HEK293 (cell line): ENCODE data around the gene WNT1.
A peak's percentile ranks its signal among the peaks of the same experiment; 100 is the strongest.

Source experiments
- CTCF ChIA-PET: fragments of 350-600 bp; formaldehyde crosslinking; extraction: SDS; loops from one replicate; lab custom pipeline; 2021; ENCODE audit warnings: antibody characterized with exemption; lab: Yijun Ruan, JAX
- POLR2A ChIA-PET: fragments of 300-600 bp; formaldehyde crosslinking; extraction: SDS; loops from one replicate; lab custom pipeline; 2020; ENCODE audit warnings: antibody characterized with exemption, inconsistent platforms; lab: Yijun Ruan, JAX
- H3K27ac ChIP-seq: fragments of 200-500 bp; sonication (Bioruptor generic); 2 replicates; pipeline ENCODE4 v1.5.1; 2014; ENCODE audit warnings: low read depth, low read length, control low read depth, inconsistent platforms; ENCODE audit errors: extremely low read depth
- H3K36me3 ChIP-seq, 2 experiments: fragments of 200-500 bp in 1 of 2; sonication (Bioruptor generic) in 1 of 2; 1 replicate in 1 of 2; 2 replicates in 1 of 2; pipeline ENCODE4 v1.5.1; 2014 to 2017; ENCODE audit warnings: inconsistent platforms in 2 of 2, low read length in 2 of 2; ENCODE audit not compliant: control insufficient read depth in 2 of 2, insufficient read depth in 1 of 2
- H3K4me1 ChIP-seq: fragments of 200-500 bp; sonication (Bioruptor generic); 2 replicates; pipeline ENCODE4 v1.5.1; 2014; ENCODE audit warnings: mild to moderate bottlenecking, low read length, inconsistent platforms; ENCODE audit not compliant: control insufficient read depth, insufficient read depth
- H3K4me3 ChIP-seq: 2 replicates; pipeline ENCODE4 v1.5.1; 2011; ENCODE audit warnings: low read depth, mild to moderate bottlenecking, control low read depth, low read length, moderate library complexity
- H3K9me3 ChIP-seq: fragments of 200-500 bp; sonication (Bioruptor generic); 2 replicates; pipeline ENCODE4 v1.5.1; 2014; ENCODE audit warnings: low read depth, low read length, inconsistent platforms; ENCODE audit not compliant: control insufficient read depth, insufficient read depth
- GFI1B ChIP-seq: fragments of 450-650 bp; formaldehyde crosslinking; IDR thresholded peaks from 2 replicates; pipeline ENCODE4 v1.5.1; 2016; ENCODE audit warnings: missing biosample characterization, missing genetic modification characterization
- GLIS2 ChIP-seq: fragments of 450-650 bp; formaldehyde crosslinking; IDR thresholded peaks from 2 replicates; pipeline ENCODE4 v1.5.1; 2016; ENCODE audit warnings: missing biosample characterization, missing genetic modification characterization
- KLF10 ChIP-seq: fragments of 450-650 bp; IDR thresholded peaks from 2 replicates; pipeline ENCODE4 v1.5.1; 2018; ENCODE audit warnings: missing biosample characterization, mild to moderate bottlenecking, missing genetic modification characterization
- KLF16 ChIP-seq: fragments of 450-650 bp; formaldehyde crosslinking; IDR thresholded peaks from 2 replicates; pipeline ENCODE4 v1.5.1; 2017; ENCODE audit warnings: missing biosample characterization, missing genetic modification characterization
- SP3 ChIP-seq: fragments of 450-650 bp; formaldehyde crosslinking; IDR thresholded peaks from 2 replicates; pipeline ENCODE4 v1.5.1; 2016; ENCODE audit warnings: missing biosample characterization, missing genetic modification characterization
- YY2 ChIP-seq: fragments of 450-650 bp; formaldehyde crosslinking; IDR thresholded peaks from 2 replicates; pipeline ENCODE4 v1.5.1; 2016; ENCODE audit warnings: missing biosample characterization, missing genetic modification characterization
- ZBTB20 ChIP-seq: fragments of 450-650 bp; formaldehyde crosslinking; IDR thresholded peaks from 2 replicates; pipeline ENCODE4 v1.5.1; 2016; ENCODE audit warnings: missing biosample characterization, missing genetic modification characterization
- ZBTB21 ChIP-seq: fragments of 450-650 bp; formaldehyde crosslinking; IDR thresholded peaks from 2 replicates; pipeline ENCODE4 v1.5.1; 2017; ENCODE audit warnings: missing biosample characterization, missing genetic modification characterization
- ZIC2 ChIP-seq: fragments of 450-650 bp; formaldehyde crosslinking; IDR thresholded peaks from 2 replicates; pipeline ENCODE4 v1.5.1; 2016; ENCODE audit warnings: missing biosample characterization, missing genetic modification characterization
- ZNF133 ChIP-seq: fragments of 450-650 bp; formaldehyde crosslinking; IDR thresholded peaks from 2 replicates; pipeline ENCODE4 v1.5.1; 2016; ENCODE audit warnings: missing biosample characterization, missing genetic modification characterization
- ZNF138 ChIP-seq: fragments of 450-650 bp; formaldehyde crosslinking; IDR thresholded peaks from 2 replicates; pipeline ENCODE4 v1.5.1; 2016; ENCODE audit warnings: missing biosample characterization, missing genetic modification characterization, borderline replicate concordance
- ZNF146 ChIP-seq: fragments of 450-650 bp; formaldehyde crosslinking; IDR thresholded peaks from 2 replicates; pipeline ENCODE4 v1.5.1; 2016; ENCODE audit warnings: missing biosample characterization, missing genetic modification characterization
- ZNF423 ChIP-seq: fragments of 450-650 bp; formaldehyde crosslinking; IDR thresholded peaks from 2 replicates; pipeline ENCODE4 v1.5.1; 2016; ENCODE audit warnings: missing biosample characterization, missing genetic modification characterization
- ZNF473 ChIP-seq: fragments of 450-650 bp; formaldehyde crosslinking; IDR thresholded peaks from 2 replicates; pipeline ENCODE4 v1.5.1; 2017; ENCODE audit warnings: missing biosample characterization, missing genetic modification characterization
- ZNF510 ChIP-seq: fragments of 450-650 bp; formaldehyde crosslinking; IDR thresholded peaks from 2 replicates; pipeline ENCODE4 v1.5.1; 2018; ENCODE audit warnings: mild to moderate bottlenecking, missing genetic modification characterization, missing biosample characterization; ENCODE audit not compliant: insufficient replicate concordance
- ZNF558 ChIP-seq: fragments of 450-650 bp; formaldehyde crosslinking; IDR thresholded peaks from 2 replicates; pipeline ENCODE4 v1.5.1; 2016; ENCODE audit warnings: missing biosample characterization, missing genetic modification characterization
- ZNF610 ChIP-seq: fragments of 450-650 bp; formaldehyde crosslinking; IDR thresholded peaks from 2 replicates; pipeline ENCODE4 v1.5.1; 2016; ENCODE audit warnings: missing biosample characterization, missing genetic modification characterization, borderline replicate concordance
- ZNF654 ChIP-seq: fragments of 450-650 bp; formaldehyde crosslinking; IDR thresholded peaks from 2 replicates; pipeline ENCODE4 v1.5.1; 2016; ENCODE audit warnings: low read depth, missing biosample characterization, missing genetic modification characterization
- ZNF658 ChIP-seq: fragments of 450-650 bp; formaldehyde crosslinking; IDR thresholded peaks from 2 replicates; pipeline ENCODE4; 2016; ENCODE audit warnings: missing biosample characterization, missing genetic modification characterization
- ZNF830 ChIP-seq: fragments of 450-650 bp; IDR thresholded peaks from 2 replicates; pipeline ENCODE4 v1.5.0; 2018; ENCODE audit warnings: missing biosample characterization, missing genetic modification characterization, low read depth, mild to moderate bottlenecking, moderate library complexity
- ZNF843 ChIP-seq: fragments of 450-650 bp; formaldehyde crosslinking; IDR thresholded peaks from 2 replicates; pipeline ENCODE4 v1.5.1; 2016; ENCODE audit warnings: missing biosample characterization, missing genetic modification characterization
- TF ChIP-seq, protein P1 (sequence below): fragments of 450-650 bp; formaldehyde crosslinking; IDR thresholded peaks from 2 replicates; pipeline ENCODE4 v1.5.1; 2016; ENCODE audit warnings: missing biosample characterization, missing genetic modification characterization
- TF ChIP-seq, protein P2 (sequence below): fragments of 450-650 bp; formaldehyde crosslinking; IDR thresholded peaks from 2 replicates; pipeline ENCODE4 v1.5.1; 2016; ENCODE audit warnings: missing biosample characterization, missing genetic modification characterization, borderline replicate concordance
- TF ChIP-seq, protein P3 (sequence below): fragments of 450-650 bp; formaldehyde crosslinking; IDR thresholded peaks from 2 replicates; pipeline ENCODE4 v1.5.1; 2016; ENCODE audit warnings: missing biosample characterization, missing genetic modification characterization
- TF ChIP-seq, protein P4 (sequence below): fragments of 450-650 bp; formaldehyde crosslinking; IDR thresholded peaks from 2 replicates; pipeline ENCODE4 v1.5.1; 2016; ENCODE audit warnings: missing biosample characterization, missing genetic modification characterization
- TF ChIP-seq, protein P5 (sequence below): fragments of 450-650 bp; formaldehyde crosslinking; IDR thresholded peaks from 2 replicates; pipeline ENCODE4 v1.5.1; 2016; ENCODE audit warnings: missing biosample characterization, missing genetic modification characterization

The WNT1 gene

DNA sequence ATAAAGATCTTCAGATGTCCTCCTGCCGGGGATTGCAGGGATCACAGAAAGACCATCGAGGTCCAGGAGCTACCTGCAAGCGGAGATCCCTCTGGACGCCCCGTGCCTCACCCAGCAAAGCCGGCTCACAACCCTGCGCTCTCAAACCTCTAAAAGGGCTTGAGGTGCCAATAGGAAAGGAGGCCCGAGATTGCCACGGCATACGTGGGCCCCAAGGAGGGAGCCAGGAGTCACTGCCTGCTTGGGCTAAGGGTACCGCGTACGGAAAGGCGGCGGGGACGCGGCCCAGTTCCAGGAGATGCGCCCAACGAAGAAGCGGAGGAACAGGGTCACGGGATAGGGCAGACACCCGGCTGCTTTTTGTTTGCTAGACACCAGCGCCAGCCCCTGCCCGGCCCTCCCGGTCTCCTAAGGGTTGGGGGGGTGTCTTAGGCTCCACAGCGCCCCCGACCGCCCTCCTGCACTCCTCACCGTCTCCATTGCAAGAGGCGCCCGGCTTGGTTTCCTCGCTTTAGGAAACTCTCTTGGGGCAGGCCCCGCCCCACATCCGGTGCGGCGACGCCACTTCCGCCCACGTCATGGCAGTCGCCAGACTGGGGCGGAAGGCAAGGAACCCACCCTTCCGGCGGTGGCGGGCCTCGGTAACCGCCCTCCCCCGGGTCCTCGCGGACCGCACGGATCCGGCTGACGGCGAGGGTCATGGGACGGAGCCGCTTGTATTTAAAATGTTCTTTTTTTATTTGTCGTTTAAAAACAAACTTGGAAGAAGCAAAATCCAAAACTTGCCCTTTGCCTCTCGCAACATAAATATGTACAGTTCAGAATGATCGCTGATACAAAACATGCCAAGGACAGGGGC is 40.4 kb downstream of the WNT1 start, which contains the start of gene PRKAG1 (continued):
- TF ChIP-seq, protein P1, sequence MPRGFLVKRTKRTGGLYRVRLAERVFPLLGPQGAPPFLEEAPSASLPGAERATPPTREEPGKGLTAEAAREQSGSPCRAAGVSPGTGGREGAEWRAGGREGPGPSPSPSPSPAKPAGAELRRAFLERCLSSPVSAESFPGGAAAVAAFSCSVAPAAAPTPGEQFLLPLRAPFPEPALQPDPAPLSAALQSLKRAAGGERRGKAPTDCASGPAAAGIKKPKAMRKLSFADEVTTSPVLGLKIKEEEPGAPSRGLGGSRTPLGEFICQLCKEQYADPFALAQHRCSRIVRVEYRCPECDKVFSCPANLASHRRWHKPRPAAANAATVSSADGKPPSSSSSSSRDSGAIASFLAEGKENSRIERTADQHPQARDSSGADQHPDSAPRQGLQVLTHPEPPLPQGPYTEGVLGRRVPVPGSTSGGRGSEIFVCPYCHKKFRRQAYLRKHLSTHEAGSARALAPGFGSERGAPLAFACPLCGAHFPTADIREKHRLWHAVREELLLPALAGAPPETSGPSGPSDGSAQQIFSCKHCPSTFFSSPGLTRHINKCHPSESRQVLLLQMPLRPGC (tag by site-specific recombination), result peak; percentile 13; the same call in 1 of the 2 replicates
- TF ChIP-seq ZNF510 (no peak), KLF16 (tag by site-specific recombination) (peak; percentile 83; the same call in 1 of the 2 replicates), ZNF146 (tag by site-specific recombination) (no peak), YY2 (tag by site-specific recombination) (no peak; the same call in 1 of the 2 replicates), ZNF610 (no peak; the same call in 1 of the 2 replicates), ZNF558 (tag by site-specific recombination) (no peak), ZNF473 (tag by site-specific recombination) (no peak), ZNF843 (tag by site-specific recombination) (peak; percentile 42; the same call in 1 of the 2 replicates), ZNF133 (tag by site-specific recombination) (no peak), ZBTB20 (tag by site-specific recombination) (peak; percentile 56), GFI1B (tag by site-specific recombination) (peak; percentile 48; the same call in 1 of the 2 replicates), SP3 (tag by site-specific recombination) (peak; percentile 79), ZNF654 (no peak), GLIS2 (peak; percentile 54; the same call in 1 of the 2 replicates)

DNA sequence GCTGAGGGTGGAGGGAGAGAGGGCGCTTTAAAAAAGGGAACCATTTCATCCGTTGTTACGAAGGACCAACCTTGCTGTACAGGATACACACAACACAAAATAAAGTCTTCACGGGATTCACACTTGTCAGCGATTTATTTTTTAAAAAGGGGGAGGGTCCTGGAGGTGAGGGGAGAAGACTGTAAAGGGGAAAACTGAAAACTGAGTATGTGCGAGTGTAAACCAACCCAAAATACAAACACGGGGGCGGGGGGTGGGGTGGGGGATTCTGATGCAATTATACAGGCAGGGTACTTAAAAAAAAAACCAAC is 41.0 kb downstream of the WNT1 start:
- no peaks in the 10 kb centered on the region for H3K9me3 ChIP-seq
- ChIA-PET POLR2A (interaction anchor here (0.6 to 1.2 kb wide), 4 partner anchors 18 to 100 kb away, joined by 3 to 5 read pairs (median 4); no protein-coding TSS in a partner anchor), CTCF (interaction anchor here (0.8 to 2.6 kb wide), 4 partner anchors 19 to 25 kb away, joined by 3 to 12 read pairs (median 8); no protein-coding TSS in a partner anchor)
- peak overlapping the region; percentile 84 for H3K27ac ChIP-seq
- H3K4me3 ChIP-seq, result peak overlapping the region; percentile 95
- peaks cover 8 to 33% of the 10 kb centered on the region in 2 experiments; a peak in 2 of 3 replicates for H3K36me3 ChIP-seq
- H3K4me1 ChIP-seq, result no peaks in the 10 kb centered on the region; the same call in 1 of the 2 replicates
- TF ChIP-seq, protein P2, sequence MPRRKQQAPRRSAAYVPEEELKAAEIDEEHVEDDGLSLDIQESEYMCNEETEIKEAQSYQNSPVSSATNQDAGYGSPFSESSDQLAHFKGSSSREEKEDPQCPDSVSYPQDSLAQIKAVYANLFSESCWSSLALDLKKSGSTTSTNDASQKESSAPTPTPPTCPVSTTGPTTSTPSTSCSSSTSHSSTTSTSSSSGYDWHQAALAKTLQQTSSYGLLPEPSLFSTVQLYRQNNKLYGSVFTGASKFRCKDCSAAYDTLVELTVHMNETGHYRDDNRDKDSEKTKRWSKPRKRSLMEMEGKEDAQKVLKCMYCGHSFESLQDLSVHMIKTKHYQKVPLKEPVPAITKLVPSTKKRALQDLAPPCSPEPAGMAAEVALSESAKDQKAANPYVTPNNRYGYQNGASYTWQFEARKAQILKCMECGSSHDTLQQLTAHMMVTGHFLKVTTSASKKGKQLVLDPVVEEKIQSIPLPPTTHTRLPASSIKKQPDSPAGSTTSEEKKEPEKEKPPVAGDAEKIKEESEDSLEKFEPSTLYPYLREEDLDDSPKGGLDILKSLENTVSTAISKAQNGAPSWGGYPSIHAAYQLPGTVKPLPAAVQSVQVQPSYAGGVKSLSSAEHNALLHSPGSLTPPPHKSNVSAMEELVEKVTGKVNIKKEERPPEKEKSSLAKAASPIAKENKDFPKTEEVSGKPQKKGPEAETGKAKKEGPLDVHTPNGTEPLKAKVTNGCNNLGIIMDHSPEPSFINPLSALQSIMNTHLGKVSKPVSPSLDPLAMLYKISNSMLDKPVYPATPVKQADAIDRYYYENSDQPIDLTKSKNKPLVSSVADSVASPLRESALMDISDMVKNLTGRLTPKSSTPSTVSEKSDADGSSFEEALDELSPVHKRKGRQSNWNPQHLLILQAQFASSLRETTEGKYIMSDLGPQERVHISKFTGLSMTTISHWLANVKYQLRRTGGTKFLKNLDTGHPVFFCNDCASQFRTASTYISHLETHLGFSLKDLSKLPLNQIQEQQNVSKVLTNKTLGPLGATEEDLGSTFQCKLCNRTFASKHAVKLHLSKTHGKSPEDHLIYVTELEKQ, result no peak
- TF ChIP-seq, protein P3, sequence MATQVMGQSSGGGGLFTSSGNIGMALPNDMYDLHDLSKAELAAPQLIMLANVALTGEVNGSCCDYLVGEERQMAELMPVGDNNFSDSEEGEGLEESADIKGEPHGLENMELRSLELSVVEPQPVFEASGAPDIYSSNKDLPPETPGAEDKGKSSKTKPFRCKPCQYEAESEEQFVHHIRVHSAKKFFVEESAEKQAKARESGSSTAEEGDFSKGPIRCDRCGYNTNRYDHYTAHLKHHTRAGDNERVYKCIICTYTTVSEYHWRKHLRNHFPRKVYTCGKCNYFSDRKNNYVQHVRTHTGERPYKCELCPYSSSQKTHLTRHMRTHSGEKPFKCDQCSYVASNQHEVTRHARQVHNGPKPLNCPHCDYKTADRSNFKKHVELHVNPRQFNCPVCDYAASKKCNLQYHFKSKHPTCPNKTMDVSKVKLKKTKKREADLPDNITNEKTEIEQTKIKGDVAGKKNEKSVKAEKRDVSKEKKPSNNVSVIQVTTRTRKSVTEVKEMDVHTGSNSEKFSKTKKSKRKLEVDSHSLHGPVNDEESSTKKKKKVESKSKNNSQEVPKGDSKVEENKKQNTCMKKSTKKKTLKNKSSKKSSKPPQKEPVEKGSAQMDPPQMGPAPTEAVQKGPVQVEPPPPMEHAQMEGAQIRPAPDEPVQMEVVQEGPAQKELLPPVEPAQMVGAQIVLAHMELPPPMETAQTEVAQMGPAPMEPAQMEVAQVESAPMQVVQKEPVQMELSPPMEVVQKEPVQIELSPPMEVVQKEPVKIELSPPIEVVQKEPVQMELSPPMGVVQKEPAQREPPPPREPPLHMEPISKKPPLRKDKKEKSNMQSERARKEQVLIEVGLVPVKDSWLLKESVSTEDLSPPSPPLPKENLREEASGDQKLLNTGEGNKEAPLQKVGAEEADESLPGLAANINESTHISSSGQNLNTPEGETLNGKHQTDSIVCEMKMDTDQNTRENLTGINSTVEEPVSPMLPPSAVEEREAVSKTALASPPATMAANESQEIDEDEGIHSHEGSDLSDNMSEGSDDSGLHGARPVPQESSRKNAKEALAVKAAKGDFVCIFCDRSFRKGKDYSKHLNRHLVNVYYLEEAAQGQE (tag by site-specific recombination), result no peak
- TF ChIP-seq ZNF423 (no peak), ZNF138 (tag by site-specific recombination) (no peak), ZBTB21 (no peak), ZNF830 (no peak), KLF10 (tag by site-specific recombination) (no peak), ZIC2 (no peak), ZNF658 (no peak)
- TF ChIP-seq, protein P4, sequence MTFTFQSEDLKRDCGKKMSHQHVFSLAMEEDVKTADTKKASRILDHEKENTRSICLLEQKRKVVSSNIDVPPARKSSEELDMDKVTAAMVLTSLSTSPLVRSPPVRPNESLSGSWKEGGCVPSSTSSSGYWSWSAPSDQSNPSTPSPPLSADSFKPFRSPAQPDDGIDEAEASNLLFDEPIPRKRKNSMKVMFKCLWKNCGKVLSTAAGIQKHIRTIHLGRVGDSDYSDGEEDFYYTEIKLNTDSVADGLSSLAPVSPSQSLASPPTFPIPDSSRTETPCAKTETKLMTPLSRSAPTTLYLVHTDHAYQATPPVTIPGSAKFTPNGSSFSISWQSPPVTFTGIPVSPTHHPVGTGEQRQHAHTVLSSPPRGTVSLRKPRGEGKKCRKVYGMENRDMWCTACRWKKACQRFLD, result no peak
- TF ChIP-seq, protein P5, sequence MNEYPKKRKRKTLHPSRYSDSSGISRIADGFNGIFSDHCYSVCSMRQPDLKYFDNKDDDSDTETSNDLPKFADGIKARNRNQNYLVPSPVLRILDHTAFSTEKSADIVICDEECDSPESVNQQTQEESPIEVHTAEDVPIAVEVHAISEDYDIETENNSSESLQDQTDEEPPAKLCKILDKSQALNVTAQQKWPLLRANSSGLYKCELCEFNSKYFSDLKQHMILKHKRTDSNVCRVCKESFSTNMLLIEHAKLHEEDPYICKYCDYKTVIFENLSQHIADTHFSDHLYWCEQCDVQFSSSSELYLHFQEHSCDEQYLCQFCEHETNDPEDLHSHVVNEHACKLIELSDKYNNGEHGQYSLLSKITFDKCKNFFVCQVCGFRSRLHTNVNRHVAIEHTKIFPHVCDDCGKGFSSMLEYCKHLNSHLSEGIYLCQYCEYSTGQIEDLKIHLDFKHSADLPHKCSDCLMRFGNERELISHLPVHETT (tag by site-specific recombination), result no peak
